NOMO-1 treated with DMSO at 0.1 percent for 48 hours (cell line): Measurements from ENCODE around the gene MRI1.
"Not testable (repeated sequence)": the region's sequence is repeated elsewhere in the genome, so short reads cannot be mapped to it uniquely, and the experiment has no call there.

Source experiments
- DNase-seq: peaks from one replicate; lab custom pipeline; 2025; ENCODE audit not compliant: unreplicated experiment; lab: John Stamatoyannopoulos, UW

Gene MRI1

GRCh38 chr19:13758795-13759194 lies 5.5 kb upstream of the MRI1 start:
- DNase-seq, result no peak

DNA sequence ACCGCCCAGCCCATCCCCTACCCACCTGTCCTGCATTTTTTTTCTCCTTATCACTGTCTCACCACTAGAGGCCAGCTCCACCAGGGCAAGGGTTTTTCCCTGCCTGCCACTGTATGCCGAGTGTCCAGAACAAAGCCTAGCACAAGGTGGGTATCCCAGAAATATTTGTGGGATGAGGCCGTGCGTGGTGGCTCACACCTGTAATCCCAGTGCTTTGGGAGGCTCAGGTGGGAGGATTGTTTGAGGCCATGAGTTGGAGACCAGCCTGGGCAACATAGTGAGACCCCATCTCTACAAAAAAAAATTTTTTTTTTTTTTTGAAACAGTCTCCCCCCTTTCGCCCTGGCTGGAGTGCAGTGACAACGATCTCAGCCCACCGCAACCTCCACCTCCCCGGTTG lies 2.9 kb upstream of the MRI1 start:
- no peak for DNase-seq

DNA sequence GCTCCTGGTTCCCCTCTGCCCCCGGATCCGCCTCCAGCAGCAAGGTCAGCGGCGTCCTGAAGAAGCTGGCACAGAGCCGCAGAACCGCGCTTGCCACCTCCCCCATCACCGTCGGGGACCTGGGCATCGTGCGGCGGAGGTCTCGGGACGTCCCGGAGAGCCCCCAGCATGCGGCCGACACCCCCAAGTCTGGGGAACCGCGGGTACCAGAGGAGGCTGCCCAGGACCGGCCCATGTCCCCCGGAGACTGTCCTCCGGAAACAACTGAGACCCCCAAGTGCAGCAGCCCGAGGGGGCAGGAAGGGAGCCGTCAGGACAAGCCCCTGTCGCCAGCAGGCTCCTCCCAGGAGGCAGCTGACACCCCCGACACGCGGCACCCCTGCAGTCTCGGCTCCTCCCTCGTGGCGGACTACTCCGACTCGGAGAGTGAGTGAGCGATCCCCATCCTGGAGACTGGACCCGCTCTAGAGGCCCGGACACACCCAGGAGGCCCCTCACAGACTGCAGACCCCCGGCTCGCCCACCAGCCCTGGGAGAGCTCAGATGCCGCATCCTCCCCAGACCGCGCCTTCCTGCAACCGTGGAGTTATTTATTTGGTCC lies 1.6 kb upstream of the MRI1 start:
- no peak for DNase-seq

DNA sequence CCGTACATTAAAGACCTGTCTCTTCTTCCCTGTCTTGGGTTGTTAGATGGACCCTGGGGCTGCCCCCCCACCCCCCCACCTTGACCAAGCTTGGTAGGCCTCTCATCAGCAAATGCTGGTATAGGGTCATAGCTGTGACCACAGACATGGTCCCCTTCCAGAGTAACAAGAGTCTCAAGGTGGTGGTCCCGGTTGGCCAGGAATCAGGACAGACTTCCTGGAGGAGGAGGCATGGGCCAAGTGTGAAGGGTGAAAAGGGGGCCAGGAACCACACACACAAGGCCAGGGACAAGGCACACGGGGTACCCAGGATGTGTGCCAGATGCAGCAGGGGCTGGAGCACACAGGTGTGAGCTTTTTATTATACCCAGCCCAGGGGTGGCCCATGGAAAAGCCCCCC lies 1.1 kb upstream of the MRI1 start:
- no peak for DNase-seq

DNA sequence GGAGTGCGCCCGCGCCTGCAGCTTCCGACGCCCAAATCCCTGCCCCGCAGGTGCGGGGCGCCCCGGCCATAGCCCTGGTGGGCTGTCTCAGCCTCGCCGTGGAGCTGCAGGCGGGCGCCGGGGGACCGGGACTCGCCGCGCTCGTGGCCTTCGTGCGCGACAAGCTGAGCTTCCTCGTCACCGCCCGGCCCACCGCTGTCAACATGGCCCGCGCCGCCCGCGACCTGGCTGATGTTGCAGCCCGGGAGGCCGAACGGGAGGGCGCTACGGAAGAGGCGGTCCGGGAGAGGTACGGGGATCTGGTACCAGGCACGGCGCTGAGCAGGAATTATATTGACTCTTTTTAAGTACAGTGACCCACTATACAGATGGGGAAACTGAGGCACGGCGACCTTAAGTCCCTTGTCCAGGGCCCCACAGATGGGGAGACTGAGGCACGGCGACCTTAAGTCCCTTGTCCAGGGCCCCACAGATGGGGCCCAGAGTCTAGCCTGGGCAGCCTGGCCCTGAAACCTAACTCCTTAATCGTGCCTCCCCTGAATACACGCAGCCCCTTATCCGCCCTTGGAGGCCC lies 586 bp downstream of the MRI1 start:
- DNase-seq, result no peak

DNA sequence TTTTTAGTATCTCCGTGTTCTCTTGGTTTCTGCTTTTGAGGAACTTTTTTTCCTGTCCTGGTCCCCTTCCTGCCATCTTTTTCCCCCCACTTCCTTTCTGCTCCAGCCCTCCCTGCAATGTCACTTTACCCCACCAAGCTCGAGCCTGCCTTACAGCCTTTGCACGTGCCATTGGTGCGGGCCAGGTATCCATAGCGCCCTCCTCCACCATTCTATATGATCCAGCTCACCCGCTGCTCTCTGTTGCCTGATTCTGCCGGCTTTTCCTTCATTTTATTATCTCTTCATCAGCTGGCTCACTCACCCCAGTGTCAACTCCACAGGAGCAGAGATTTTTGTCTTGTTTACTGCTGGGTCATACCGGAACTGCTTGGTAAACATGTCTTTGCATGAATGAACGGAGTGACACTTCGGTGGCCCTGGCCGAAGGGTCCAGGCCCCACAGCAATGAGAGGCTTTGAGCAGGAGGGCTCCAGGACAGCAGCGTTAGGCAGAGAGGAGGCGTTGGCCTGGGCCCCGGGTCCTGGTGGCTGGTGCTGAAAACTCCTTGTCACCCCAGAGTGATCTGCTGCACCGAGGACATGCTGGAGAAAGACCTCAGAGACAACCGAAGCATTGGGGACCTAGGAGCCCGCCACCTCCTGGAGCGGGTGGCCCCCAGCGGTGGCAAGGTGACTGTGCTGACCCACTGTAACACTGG lies 1.2 kb downstream of the MRI1 start:
- no peak for DNase-seq

DNA sequence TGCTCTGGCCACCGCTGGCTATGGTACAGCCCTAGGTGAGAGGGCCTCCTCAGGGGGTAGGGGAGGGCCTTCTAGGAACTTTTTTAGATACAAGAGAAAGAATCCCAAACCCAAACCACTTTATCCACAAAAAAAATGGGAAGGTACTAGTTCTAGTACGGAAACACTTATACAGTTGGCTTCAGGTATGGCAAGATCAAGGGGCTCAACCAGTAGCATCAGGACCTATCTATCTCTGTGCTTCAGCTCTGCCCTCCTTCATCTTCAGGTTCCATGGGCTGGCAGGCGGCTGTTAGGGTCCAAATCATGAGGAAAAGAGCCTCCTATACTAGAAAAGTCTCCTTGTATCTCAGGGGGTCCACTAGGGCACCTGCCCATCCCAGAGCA lies 1.8 kb downstream of the MRI1 start:
- DNase-seq, result no peak

DNA sequence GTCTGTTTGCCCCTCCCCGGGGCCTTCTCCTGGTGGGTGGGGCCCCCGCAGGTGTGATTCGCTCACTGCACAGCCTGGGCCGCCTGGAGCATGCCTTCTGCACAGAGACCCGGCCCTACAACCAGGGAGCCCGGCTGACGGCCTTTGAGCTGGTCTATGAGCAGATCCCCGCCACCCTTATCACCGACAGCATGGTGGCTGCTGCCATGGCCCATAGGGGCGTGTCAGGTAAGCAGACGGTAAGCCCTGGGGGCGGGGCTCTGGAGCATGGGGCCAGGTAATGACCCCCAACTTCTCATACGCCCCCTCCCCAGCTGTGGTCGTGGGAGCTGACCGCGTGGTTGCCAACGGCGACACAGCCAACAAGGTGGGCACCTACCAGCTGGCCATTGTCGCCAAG lies 4.2 kb downstream of the MRI1 start:
- no peak for DNase-seq

DNA sequence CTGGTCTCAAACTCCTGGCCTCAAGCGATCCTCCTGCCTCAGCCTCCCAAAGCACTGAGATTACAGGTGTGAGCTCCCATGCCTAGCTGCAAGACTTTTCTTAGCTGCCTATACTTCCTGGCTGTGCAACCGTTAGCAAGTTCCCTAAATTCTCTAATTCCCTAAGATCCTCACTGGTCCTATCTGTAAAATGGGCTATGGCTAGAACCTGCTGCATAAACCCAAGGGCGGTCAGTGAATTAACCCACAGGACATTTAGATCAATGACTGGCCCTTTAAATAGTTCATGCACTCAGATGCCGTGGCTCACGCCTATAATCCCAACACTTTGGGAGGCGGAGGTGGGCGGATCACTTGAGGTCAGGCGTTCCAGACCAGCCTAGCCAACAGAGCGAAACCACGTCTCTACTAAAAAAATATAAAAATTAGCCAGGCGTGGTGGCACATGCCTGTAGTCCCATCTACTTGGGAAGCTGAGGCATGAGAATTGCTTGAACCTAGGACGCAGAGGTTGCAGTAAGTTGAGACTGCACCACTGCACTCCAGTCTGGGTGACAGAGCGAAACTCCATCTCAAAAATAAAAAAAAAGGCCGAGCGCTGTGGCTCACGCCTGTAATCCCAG lies 5.8 kb downstream of the MRI1 start:
- DNase-seq, result no peak

DNA sequence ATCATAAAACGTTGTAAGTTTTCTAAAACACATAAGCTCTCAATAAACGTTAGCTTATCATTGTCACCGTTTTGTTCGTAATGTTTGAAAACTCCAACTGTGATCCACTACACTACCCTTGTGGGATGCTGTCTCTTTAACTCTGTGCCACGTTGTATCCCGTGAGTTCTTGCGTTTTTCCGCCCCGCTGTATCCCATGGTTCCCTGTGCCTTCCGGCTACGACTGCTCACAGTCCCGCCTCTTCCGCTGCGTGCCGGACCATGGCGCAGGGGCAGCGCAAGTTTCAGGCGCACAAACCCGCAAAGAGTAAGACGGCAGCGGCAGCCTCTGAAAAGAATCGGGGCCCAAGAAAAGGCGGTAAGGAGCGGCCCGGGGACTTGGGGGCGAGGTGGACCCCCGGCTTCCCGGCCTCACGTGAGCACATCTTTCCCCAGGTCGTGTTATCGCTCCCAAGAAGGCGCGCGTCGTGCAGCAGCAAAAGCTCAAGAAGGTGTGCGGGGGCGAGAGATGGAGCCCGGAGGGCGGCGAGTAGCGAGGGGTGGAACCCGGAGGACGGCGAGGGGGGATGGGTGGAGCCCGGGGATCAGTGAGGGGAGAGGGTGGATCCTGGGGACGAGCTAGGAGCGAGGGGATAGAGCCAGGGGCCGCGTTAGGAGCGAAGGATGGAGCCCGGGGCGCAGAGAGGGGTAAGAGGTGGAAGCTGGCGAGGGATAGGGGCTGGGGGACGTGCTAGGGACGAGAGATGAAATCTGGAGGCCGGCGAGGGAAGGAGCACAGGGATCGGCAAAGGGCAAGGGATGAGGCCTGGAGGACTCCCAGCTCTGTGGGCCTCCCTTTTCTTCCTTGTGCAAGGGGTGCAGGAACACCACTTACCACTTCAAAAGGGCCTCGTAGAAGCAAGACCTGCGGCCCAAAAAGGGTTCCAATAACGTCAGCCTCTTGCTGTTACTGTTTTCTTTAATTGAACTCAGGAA lies 10.2 kb downstream of the MRI1 start, which contains the start of gene C19orf53:
Gene C19orf53, plus strand, starts transcription at position 240 of the 975 bp plus-strand sequence. Its CDS starts 22 bp downstream, at position 262.
- DNase-seq, result peak; percentile 95

DNA sequence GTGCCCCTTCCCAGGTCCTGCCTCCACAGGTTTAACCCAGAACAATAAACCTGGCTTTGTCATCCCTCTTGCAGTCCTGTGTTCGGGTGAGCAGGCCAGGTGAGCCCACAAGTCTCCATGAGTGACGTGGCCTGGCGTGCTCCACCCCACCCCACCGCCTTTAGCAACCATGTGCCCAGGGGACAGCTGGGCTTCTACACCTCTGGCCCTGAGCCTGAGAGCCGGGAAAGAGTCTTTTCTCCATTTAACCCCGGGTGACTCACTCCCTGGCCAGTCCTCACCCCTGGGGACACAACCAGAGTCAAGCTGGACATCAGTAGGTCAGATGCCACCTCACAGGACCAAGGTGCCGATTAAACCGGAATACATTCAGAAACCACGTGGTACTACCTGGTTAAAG lies 14.1 kb downstream of the MRI1 start:
- no peak for DNase-seq

DNA sequence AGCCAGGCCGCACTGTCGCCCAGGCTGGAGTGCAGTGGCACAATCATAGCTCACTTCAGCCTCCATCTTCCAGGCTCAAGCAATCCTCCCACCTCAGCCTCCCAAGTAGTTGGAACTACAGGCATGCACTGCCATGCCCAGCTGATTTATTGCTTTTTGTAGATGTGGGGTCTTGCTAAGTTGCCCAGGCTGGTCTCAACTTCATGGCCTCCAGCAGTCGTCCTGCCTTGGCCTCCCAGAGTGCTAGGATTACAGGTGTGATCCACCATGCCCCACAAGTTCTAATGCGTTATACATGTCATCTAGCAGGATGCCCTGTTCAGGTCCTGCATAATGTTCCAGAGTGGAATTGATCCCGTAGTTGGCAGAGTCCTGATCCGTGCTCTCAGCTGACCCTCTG lies 14.5 kb downstream of the MRI1 start:
- DNase-seq, result no peak

GRCh38 chr19:13779794-13780193 lies 15.5 kb downstream of the MRI1 start:
- not testable (repeated sequence) for DNase-seq

DNA sequence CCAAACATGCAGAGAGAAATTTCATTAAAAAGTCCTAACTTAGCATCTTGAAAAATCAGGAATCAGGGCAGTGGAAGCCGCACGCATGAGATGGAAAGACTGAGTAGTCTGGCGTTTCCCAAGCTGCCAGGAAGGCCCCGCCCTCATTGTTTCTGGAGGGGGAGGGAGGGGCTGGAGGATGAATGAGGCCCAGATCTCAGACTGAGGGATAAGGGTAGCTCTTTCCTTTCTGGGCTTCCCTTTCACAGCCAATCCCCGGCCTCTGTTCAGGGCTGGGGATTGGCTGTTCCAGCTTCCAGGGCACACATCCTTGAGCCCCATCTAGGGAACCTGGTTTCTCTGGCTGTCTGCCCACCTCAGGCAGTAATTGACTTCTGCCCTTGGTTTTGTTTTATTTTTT lies 17.2 kb downstream of the MRI1 start:
- no peak for DNase-seq

DNA sequence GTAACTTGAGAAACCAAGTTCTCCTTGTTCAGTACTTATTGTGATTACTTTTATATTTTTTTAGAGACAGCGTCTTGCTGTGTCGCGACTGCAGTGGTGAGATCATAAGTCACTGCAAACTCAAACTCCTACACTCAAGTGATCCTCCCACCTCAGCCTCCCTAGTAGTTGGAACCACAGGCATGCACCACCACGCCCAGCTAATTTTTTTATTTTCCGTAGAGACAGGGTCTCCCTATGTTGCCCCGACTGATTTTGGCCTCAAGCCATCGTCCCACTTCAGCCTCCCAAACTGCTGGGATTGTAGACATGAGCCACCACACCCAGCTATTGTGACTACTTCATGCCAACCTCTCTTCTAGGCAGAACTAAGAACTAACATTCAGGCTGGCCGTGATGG lies 18.2 kb downstream of the MRI1 start:
- no peak for DNase-seq

- no peak for DNase-seq
Observed at GRCh38 chr19:13783565-13784500, 19.5 kb downstream of the MRI1 start.

GRCh38 chr19:13784731-13785452 lies 20.6 kb downstream of the MRI1 start:
- peak; percentile 46 for DNase-seq

DNA sequence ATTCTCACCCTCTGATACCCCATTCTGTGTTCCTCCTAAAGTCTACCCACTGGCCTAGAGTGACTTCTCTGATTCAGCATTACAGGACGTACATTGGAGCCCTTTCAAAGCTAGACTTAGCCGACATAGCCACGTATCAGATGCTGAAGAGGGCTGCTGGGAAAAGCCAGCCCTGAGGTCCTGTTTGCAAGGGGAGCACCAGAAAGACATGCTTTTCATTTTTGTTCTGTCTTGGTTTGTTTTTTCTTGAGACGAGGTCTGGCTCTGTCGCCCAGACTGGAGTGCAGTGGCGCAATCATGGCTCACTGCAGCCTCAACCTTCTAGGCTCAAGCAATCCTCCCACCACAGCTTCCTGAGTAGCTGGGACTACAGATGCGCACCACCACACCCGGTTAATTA lies 24.7 kb downstream of the MRI1 start:
- peak; percentile 43 for DNase-seq

- DNase-seq, result peak; percentile 91
Observed at GRCh38 chr19:13790354-13790753, 26.0 kb downstream of the MRI1 start.
